Neural cell (in vitro differentiated cells): ENCODE data around the gene ADAM30.
"Not testable (repeated sequence)": the region's sequence is repeated elsewhere in the genome, so short reads cannot be mapped to it uniquely, and the experiment has no call there.

Source experiments
- CTCF ChIP-seq: fragments of 450-650 bp; IDR thresholded peaks from 2 replicates; pipeline ENCODE4 v1.5.1; 2014; ENCODE audit warnings: antibody characterized with exemption, mild to moderate bottlenecking, moderate library complexity; ENCODE audit not compliant: poor library complexity, severe bottlenecking
- EZH2 ChIP-seq: fragments of 200-600, 300-800 bp; shearing (Covaris generic), sonication (generic); IDR thresholded peaks from 2 replicates; pipeline ENCODE4 v1.6.1; 2014; ENCODE audit warnings: antibody characterized with exemption, low read length, borderline replicate concordance, mild to moderate bottlenecking; ENCODE audit not compliant: insufficient read depth, poor library complexity, severe bottlenecking
- POLR2AphosphoS5 ChIP-seq: IDR thresholded peaks from 2 replicates; pipeline ENCODE4 v1.6.1; 2012
- TAF1 ChIP-seq: IDR thresholded peaks from 2 replicates; pipeline ENCODE4 v1.6.1; 2012; ENCODE audit warnings: low read depth

DNA sequence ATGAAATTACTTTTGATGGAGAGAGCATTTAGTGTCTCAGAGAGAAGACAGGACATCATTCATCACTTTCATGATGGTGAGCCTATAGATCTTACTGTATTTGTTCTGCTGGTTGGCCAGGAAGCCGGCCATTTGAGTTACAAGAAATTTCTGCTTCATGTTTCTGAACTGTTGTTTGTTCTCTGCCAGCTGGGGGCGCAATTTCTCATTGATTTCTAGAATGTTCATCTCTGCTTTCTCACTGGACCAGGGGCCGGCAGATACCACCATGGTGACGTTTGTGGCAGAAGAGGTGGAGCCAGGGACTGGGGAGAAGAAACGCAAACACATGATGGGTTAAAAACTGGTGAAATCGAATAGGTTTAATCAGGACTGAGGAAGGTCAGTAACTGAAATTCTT, 52.1 kb downstream of the ADAM30 start:
- not testable (repeated sequence) for TF ChIP-seq CTCF, TAF1, POLR2AphosphoS5, EZH2
